Activated naive CD4-positive, alpha-beta T cell treated with Interleukin-2 at 50 U/mL for 16 hours (primary cell): ENCODE data around the gene HIC1.
A peak's percentile ranks its signal among the peaks of the same experiment; 100 is the strongest.
"Not testable (repeated sequence)": the region's sequence is repeated elsewhere in the genome, so short reads cannot be mapped to it uniquely, and the experiment has no call there.

Experiments used
- DNase-seq: peaks from one replicate; pipeline ENCODE4 v3.0.0-alpha.2; 2020

HIC1 gene, protein sequence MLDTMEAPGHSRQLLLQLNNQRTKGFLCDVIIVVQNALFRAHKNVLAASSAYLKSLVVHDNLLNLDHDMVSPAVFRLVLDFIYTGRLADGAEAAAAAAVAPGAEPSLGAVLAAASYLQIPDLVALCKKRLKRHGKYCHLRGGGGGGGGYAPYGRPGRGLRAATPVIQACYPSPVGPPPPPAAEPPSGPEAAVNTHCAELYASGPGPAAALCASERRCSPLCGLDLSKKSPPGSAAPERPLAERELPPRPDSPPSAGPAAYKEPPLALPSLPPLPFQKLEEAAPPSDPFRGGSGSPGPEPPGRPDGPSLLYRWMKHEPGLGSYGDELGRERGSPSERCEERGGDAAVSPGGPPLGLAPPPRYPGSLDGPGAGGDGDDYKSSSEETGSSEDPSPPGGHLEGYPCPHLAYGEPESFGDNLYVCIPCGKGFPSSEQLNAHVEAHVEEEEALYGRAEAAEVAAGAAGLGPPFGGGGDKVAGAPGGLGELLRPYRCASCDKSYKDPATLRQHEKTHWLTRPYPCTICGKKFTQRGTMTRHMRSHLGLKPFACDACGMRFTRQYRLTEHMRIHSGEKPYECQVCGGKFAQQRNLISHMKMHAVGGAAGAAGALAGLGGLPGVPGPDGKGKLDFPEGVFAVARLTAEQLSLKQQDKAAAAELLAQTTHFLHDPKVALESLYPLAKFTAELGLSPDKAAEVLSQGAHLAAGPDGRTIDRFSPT

DNA sequence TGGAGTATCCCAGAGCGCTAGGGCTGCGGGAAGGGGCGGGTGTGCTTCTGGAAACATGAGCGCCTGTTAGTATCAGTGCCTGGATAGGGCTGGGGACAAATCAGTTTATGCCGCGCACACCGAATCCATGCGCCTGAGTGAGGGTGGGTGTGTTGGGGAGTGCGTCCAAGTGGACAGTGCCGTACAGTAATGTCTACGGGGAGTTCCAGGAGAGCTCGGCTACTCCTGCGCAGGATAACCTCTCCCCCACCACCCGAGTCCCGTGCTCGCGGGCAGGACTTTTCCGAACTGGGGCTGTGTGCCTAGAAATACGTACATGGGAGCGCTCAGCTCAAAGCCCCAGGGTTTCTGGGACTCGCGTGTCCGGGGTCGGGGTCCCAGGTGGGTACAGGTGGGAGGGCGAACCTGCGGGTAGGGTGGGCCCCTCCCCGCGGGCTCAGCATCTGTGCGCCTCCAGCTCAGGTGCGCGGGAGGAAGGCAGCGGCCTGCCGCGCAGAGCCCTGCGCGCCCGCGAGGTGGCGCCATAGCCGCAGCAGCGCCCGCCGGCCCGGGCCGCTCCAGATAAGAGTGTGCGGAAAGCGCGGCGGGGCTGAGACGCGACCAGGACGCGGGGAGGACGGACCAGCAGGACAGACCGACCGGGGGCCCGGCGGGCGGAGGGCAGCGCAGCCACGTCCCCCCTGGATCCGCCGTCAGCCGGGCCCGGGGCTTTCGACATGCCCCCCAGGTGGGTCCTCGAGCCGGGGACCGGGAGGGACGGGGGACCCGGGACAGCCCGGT, at the start of gene HIC1:
Gene HIC1 (plus strand): TSS at position 592 of the 780 bp plus-strand sequence. CDS start 1,588 bp downstream, outside the sequence.
- DNase-seq = peak; percentile 83

GRCh38 chr17:2008332-2009126, 46.4 kb upstream of the HIC1 start:
- no peak for DNase-seq

DNA sequence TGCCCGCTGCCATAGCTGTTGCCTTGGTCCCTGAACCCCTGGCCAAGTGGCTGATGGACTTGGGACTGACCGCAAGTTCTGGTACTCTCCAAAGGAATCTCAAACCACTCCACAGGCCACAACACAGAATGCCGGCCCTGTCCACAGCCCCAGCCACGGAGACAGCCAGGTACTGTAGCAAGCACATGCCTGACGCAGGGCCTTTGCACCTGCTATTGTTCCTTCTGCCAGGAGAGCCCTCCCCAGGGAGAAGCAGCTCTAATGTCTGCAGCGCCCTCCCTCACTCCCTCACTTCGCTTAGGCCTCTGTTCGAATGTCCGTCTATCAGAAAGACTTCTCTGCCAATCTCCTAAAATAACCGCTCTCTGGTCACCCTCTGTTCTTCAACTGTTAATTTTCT, 45.2 kb upstream of the HIC1 start:
- no peak for DNase-seq

DNA sequence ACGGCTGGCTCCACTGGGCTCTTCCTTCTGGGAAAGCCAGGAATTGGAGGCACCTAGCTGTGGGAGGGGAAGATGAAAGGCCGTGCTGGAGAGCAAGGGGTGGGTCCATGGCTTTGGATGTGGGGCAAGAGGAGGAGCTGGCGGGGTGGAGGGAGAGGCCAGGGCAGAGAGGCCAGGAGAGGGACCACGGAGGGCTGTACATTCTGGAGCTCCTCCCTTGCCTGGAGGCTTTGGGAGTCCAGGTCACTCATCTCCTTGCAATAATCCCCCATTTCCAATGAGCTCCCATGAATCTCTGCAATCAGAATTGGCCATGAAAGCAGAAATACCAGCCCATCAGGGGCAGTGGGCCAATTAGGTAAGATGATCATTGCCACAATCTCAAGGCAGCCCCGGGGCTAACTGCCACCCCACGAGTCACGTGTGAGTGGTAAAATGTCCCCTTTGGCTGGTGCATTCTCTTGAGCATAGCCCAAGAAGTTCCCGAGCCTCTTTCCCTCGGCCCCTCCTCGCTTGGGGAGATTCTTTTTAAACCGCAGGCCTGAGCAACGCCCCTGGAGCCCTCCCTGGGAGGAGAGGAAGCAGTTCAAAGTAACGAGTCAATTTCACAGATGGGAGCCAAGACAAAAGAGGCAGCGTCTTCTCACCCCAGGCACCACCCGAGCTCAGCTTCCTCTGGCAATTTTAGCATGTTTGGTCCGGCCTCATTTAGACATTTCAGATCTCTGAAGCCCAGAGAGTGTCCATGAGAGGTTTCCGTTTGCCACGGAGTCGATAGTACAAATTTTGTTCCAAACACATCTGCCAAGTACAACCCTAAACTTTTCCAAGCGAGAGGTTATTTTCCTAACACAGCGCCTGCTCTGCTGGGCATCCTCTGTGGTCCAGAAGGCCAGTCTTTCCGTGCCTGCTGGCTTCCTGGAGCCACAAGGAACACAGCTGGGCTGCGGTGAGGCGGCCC, 43.2 kb upstream of the HIC1 start:
- DNase-seq = no peak

DNA sequence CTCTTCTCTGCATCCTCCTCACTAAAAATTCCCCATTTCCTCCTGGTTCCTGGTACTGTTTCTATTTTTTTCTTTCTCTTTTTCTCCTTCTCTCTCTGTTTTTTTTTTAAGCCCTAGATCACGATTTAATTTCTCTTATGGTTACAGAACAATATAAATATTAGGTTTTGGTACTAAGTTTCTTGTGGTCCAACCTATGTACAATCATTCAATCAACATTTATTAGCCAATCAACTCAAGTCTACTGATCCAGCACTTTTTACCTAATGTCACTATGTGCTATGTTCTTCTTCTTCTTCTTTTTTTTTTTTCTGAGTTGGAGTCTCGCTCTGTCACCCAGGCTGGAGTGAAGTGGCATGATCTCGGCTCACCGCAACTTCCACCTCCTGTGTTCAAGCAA, 42.4 kb upstream of the HIC1 start:
- no peak for DNase-seq

- DNase-seq = not testable (repeated sequence)
These were observed 41.5 kb upstream of the HIC1 start for GRCh38 chr17:2013220-2013993.

DNA sequence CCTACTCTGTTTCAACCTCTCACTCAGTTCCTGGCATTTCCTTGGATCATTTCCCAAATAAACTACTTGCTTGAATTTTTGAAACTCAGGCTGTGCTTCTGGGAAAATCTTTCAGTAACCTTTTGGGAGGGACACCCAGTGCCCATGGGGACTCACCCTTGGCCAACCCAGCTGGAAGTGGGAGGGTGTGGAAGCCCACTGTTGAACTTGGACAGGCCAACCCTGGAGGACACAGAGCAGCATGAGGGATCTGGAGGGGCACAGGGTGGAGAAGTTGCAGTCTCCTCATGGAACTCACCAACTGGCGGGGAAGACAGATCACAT, 40.9 kb upstream of the HIC1 start:
- no peak for DNase-seq

DNA sequence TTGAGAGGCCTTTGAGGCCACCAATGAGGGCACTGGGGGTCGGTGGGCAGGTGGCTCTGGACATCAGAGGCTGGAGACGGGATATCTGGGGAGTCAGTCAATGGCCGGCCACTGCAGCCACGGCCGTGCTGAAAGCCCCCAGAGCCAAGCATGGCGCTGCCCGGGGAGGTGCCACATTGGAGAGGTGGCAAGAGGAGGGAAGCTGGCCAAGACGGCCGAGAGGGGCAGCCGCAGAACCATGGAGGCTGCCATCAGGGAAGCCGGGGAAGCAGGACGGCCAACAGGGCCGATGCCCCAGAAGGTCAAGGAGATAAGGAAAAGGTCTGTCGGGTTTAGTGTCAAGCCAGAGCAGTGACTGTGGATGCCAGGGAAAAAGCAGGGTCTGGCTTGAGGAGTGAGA, 39.6 kb upstream of the HIC1 start:
- DNase-seq = no peak

DNA sequence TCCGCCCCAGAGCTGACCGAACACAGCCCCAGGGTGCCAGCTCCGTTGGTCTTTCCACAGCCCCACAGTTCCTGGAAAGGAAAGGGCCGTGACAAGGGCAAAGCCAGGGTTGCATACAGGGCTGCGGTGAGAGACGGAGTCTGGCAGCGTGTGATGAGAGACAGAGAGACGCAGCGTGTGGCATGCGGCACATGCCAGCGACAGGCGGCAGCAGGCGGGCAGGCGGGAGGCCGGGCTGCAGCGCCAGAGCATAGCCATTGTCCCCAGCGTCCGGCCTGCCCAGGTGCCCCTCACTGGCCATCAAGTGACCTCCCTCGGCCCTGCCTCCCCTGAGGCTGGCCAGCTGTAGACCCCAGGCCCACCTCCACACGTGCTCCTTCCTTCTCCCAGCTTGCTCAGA, 38.4 kb upstream of the HIC1 start:
- DNase-seq = no peak

GRCh38 chr17:2017274-2017941, 37.5 kb upstream of the HIC1 start:
- DNase-seq = no peak

DNA sequence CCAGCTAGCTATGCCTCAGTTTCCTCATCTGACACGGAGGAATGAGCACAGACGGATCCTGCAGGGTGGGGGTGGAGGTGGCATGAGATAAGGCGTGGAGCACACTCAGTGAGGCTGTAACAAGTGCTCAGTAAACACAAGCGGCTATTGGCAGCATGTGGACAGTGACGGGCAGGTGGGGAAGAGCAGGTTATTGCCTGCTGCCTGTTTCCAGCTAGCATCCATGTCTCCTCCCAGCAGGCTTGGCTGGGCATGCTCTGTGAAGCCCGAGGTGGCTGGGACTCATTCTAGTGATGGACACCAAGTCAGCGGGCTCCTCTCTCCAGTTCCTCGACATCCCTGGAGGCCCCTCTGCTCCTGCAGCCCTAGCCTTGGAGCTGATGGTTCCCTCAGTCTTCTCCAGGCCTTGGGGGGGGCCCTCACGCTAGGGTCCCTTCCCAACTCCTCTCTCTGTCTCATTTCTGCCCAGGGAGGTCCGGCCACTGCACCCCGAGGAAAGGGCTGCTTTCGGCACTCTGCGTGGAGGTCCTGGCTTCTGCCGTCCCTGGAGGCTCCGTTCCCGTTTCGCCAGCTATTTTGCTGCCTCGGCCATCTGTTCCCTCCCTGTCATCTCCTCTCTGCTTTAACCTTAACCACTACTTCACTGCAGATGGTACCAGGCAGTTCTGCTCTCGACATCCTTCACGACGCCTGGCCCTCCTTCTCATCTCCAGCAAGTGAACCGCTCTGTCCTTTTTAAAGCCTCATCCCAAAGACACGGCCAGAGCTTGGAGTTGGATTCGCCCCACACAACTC, 36.0 kb upstream of the HIC1 start:
- DNase-seq = no peak

DNA sequence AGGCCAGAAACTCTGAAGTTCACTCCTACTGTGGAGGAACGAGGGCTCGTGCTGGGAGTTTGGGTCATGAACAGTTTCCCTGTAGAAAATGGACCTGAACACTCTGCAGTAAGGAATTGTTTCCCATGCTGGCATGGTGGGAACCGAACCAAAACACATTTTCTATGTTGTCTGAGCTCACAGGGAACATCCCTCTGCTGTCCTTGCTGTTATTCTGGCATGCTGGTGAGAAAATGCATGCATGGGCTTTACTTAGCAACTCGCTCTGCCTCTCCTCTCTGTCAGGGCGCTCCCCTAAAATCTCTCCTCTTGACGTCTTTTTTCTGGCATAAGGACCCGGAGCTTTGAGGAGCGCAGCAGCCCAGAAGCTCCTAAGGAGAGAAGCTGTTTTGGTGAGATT, 35.2 kb upstream of the HIC1 start:
- no peak for DNase-seq

- DNase-seq = no peak
These were observed 34.2 kb upstream of the HIC1 start for GRCh38 chr17:2020721-2021120.

- no peak for DNase-seq
These were observed 32.2 kb upstream of the HIC1 start for GRCh38 chr17:2022647-2023240.

- DNase-seq = no peak
These were observed 31.6 kb upstream of the HIC1 start for GRCh38 chr17:2023256-2023655.

DNA sequence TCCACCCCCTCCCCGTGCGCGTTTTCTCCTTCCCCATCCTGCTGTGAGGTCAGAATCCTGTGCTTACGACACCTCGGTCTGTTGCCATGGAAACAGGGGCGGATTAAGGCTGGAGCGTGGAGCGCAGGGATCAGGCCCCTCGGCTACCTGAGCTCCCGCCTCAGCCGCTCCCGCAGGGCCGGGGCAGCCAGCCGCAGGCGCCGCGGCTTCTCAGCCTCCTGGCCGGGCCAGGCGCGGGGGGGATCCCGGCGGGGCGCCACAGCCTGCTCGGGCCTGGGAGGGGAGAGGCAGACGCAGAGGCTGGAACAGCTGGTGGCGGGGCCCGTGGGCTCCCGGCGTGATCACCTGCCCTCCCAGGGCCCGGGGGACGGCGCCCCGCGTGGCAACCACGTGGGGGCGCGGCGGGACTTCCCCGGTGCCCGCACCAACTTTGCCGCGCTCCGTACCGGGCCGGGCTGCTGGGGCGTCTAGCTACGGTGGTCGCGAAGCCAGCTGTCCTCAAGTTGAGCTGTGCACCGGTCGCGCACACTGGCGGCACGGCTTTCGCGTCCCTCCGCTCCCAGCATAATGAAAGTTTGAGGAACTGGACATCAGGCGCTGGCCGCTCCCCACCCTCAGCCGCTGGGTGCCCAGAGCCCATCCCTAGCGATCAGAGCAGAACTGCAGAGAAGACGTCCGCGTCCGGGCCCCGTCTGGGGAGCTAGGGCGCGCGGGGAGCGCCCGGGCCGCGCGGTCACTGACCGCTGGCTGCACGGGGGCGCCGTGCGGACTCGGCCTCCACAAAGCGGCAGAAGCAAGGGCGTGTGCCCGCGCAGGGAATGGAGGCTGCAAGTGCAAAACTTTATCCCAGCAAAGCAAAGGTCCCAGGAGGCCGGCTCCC, 31.0 kb upstream of the HIC1 start:
- DNase-seq = peak; percentile 42

- DNase-seq = no peak
These were observed 30.2 kb upstream of the HIC1 start for GRCh38 chr17:2024572-2025219.
